K562 (cell line): ENCODE results near the gene CCDC33.

Source experiments
- E2F5 ChIP-seq: sonication (generic); formaldehyde crosslinking; IDR thresholded peaks from 2 replicates; pipeline ENCODE4 v1.8.0; 2022; ENCODE audit warnings: mild to moderate bottlenecking, missing genetic modification reagents
- MYC ChIP-seq, 2 experiments: fragments of 250-450 bp in 1 of 2; sonication (Bioruptor Pico) in 1 of 2; IDR thresholded peaks; 2 replicates each; pipeline versions ENCODE4 v1.5.1 to v1.6.1; 2012 to 2021; ENCODE audit warnings: low read depth in 2 of 2, borderline replicate concordance in 1 of 2, improper control_type of control experiment in 1 of 2, low read length in 1 of 2, mild to moderate bottlenecking in 1 of 2, moderate library complexity in 1 of 2
- POLR2AphosphoS2 ChIP-seq: IDR thresholded peaks from 2 replicates; pipeline ENCODE4 v1.6.1; 2012; ENCODE audit warnings: low read length, improper control_type of control experiment
- POU5F1 ChIP-seq: fragments of 150-350 bp; IDR thresholded peaks from 2 replicates; pipeline ENCODE4 v1.6.1; 2014; ENCODE audit warnings: borderline replicate concordance, low read length, low read depth, mild to moderate bottlenecking; ENCODE audit not compliant: partially characterized antibody
- TF ChIP-seq, protein P1 (sequence below), 2 experiments: fragments of 450-650 bp; formaldehyde crosslinking in 1 of 2; IDR thresholded peaks; 2 replicates each; pipeline versions ENCODE4 v1.4.0 to v1.6.1; 2014 to 2020; ENCODE audit warnings: mild to moderate bottlenecking in 2 of 2, borderline replicate concordance in 1 of 2, low read depth in 1 of 2
- TF ChIP-seq, protein P2 (sequence below): sonication (generic); formaldehyde crosslinking; IDR thresholded peaks from 2 replicates; pipeline ENCODE4 v1.9.0; 2022; ENCODE audit warnings: mild to moderate bottlenecking, missing genetic modification reagents
- TF ChIP-seq, protein P3 (sequence below), 3 experiments: IDR thresholded peaks in 2 of 3; conservative IDR thresholded peaks in 1 of 3; 2 replicates each; pipeline ENCODE4 v1.5.1; 2011 to 2012; ENCODE audit warnings: low read length in 3 of 3, mild to moderate bottlenecking in 3 of 3, control low read depth in 2 of 3, improper control_type of control experiment in 1 of 3, inconsistent platforms in 1 of 3, low read depth in 1 of 3, mixed read lengths in 1 of 3, moderate library complexity in 1 of 3; ENCODE audit not compliant: insufficient read depth in 2 of 3

DNA sequence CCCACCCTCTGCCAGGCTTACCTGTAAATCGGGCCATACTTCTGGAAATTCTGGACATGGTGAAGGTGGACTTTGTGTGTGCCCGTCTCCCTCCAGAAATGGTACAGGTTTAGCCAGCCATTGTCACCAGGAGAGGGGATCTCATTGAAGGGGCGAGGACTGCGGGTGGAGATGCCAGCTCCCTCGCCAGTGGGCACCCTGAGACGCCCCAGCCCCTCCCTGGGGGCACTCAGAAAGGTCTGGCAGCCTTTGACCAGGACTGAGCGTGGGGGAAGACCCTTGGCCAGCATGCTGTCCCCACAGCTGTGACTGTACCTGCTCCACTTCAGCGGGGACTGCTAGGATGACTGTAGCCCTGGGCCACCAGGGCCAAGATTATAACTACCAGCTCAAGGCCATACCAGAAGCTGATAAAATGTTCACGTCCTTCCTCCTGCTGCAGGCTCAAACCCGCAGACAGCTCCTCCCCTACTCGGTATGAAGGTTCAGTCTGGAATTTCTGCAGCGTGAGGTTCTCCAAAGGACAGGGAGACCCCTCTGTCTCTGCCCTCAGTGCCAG, 131.2 kb downstream of the CCDC33 start, which contains the start of gene CYP11A1:
- TF ChIP-seq POLR2AphosphoS2 (no peak), POU5F1 (no peak), MYC (IDR thresholded peaks at IDR 0.05; ENCODE audit: low read depth, low read length) (no peak), MYC (CRISPR knock-in tag; IDR thresholded peaks at IDR 0.05; ENCODE audit: borderline replicate concordance, low read depth) (no peak), E2F5 (CRISPR knock-in tag) (no peak)
- TF ChIP-seq, protein P1, sequence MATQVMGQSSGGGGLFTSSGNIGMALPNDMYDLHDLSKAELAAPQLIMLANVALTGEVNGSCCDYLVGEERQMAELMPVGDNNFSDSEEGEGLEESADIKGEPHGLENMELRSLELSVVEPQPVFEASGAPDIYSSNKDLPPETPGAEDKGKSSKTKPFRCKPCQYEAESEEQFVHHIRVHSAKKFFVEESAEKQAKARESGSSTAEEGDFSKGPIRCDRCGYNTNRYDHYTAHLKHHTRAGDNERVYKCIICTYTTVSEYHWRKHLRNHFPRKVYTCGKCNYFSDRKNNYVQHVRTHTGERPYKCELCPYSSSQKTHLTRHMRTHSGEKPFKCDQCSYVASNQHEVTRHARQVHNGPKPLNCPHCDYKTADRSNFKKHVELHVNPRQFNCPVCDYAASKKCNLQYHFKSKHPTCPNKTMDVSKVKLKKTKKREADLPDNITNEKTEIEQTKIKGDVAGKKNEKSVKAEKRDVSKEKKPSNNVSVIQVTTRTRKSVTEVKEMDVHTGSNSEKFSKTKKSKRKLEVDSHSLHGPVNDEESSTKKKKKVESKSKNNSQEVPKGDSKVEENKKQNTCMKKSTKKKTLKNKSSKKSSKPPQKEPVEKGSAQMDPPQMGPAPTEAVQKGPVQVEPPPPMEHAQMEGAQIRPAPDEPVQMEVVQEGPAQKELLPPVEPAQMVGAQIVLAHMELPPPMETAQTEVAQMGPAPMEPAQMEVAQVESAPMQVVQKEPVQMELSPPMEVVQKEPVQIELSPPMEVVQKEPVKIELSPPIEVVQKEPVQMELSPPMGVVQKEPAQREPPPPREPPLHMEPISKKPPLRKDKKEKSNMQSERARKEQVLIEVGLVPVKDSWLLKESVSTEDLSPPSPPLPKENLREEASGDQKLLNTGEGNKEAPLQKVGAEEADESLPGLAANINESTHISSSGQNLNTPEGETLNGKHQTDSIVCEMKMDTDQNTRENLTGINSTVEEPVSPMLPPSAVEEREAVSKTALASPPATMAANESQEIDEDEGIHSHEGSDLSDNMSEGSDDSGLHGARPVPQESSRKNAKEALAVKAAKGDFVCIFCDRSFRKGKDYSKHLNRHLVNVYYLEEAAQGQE (IDR thresholded peaks at IDR 0.05; ENCODE audit: borderline replicate concordance) = no peak
- TF ChIP-seq, protein P1 (CRISPR knock-in tag; IDR thresholded peaks at IDR 0.05; ENCODE audit: low read depth) = no peak
- TF ChIP-seq, protein P2, sequence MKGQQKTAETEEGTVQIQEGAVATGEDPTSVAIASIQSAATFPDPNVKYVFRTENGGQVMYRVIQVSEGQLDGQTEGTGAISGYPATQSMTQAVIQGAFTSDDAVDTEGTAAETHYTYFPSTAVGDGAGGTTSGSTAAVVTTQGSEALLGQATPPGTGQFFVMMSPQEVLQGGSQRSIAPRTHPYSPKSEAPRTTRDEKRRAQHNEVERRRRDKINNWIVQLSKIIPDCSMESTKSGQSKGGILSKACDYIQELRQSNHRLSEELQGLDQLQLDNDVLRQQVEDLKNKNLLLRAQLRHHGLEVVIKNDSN (CRISPR knock-in tag) = no peak
- TF ChIP-seq, protein P3, sequence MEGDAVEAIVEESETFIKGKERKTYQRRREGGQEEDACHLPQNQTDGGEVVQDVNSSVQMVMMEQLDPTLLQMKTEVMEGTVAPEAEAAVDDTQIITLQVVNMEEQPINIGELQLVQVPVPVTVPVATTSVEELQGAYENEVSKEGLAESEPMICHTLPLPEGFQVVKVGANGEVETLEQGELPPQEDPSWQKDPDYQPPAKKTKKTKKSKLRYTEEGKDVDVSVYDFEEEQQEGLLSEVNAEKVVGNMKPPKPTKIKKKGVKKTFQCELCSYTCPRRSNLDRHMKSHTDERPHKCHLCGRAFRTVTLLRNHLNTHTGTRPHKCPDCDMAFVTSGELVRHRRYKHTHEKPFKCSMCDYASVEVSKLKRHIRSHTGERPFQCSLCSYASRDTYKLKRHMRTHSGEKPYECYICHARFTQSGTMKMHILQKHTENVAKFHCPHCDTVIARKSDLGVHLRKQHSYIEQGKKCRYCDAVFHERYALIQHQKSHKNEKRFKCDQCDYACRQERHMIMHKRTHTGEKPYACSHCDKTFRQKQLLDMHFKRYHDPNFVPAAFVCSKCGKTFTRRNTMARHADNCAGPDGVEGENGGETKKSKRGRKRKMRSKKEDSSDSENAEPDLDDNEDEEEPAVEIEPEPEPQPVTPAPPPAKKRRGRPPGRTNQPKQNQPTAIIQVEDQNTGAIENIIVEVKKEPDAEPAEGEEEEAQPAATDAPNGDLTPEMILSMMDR (IDR thresholded peaks at IDR 0.05 in 2 of 3, conservative IDR thresholded peaks at IDR 0.05 in 1 of 3; ENCODE audit: insufficient read depth in 2 of 3, low read depth in 1 of 3, low read length in 3 of 3) = no peak
